ENCODE data around the gene SCN2B.
A peak's percentile ranks its signal among the peaks of the same experiment; 100 is the strongest.

Gene SCN2B

DNA sequence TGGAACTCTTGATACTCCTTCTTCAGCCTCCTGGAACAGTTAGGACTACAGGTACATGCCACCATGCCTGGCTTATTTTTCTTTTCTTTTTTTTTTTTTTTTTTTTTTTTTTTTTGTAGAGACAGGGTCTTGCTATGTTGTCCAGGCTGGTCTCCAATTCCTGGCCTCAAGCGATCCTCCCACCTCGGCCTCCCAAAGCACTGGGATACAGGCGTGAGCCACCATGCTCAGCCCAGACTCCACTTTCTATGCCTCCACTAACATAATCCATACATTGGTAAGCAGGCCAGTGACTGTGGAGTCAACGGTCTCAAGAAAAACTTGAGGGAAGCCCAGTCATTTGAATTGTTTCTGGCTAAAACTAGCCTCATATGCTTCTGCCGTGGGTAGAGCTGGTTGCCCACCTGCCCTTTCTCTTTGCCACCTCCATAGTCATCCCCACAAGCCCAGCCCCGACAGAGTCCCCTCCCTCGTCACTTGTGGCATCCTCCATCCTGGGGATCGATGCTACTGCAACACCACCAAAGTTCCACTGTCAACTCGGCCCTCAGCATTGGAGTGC is 2.4 kb downstream of the SCN2B start:
- DNase-seq (no peak), ATAC-seq (no peak)

DNA sequence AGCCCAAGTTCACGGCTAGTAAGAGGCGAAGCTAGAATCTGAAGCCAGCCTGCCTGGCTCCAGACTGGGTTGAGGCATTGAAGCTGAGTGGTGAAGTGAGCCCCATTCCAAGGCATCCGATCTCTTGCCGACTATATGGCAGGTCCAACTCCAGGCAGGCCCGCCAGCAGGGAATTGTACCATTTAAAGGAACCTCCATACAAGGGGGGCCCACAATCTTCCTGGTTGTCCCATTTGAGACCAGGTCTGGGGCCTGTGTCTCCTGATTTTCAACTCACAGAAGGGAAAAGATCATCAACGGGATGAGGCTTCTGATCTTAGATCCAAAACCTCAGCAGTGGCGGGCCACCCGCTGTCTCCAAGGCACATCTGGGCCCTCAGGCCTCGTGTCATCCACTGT is 4.1 kb downstream of the SCN2B start:
- ATAC-seq = no peak
- DNase-seq = no peak

DNA sequence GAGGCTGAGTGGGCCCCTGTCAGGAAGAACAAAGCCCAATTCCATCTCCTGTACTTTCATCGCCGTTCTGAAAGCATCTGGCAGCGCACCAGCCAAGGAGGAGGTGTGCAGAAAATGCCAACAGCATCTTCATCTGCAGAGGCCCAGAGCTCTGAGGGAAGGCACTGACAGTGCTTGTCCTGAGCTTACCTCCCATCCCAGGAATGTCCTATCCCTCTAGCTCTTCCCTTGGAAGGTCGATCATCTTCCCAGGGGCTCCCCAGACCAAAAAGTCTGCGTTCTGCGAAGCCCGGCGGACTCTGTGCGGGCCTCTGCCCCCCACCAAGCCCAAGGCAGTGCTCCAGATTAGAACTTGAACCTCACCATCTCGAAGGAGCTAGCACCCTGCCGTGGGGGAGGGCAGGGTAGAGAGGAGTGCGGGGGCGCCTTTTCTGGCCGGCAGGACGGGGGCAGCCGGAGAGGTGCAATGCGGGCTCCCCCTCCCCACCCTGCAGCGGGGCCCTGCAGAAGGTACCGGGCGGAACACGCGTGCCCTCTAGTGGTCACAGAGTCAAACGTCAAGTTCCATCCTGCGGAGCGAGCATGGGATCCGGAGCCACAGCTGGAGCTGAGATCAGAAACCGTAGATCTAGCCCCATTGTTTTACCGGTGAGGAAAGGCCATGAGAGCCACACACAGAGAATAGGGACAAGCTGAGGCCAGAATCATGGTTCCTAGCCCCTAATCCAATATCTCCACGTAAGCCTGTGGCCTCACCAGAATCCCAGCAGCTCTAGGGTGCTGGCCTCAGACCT is 5.0 kb downstream of the SCN2B start:
- peak; percentile 78 for ATAC-seq
- DNase-seq = peak; percentile 81

- no peak for DNase-seq
- no peak for ATAC-seq
Observed at GRCh38 chr11:118170882-118171268, 5.6 kb downstream of the SCN2B start.

DNA sequence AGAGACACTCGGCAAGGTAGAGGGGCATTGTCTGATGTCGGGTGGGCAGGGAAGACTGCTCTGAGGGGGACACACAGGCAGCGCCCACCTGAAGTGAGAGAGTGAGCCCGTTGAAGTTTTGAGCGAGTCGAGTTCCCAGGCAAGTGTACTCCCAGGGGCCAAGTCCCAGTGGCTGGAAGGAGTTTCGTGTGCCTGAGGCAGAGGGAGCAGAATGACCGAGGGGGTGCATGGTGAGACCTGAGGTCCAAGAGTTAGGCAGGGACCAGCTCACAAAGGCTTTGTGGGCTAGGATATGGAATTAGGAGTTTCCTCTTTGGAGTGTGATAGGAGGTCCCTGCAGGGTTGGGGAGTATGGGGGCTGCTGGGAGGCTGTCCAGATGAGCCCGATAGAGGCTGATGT is 6.2 kb downstream of the SCN2B start:
- no peak for DNase-seq
- no peak for ATAC-seq

- no peak for DNase-seq
- ATAC-seq = no peak
Observed at GRCh38 chr11:118169300-118170140, 6.9 kb downstream of the SCN2B start.

DNA sequence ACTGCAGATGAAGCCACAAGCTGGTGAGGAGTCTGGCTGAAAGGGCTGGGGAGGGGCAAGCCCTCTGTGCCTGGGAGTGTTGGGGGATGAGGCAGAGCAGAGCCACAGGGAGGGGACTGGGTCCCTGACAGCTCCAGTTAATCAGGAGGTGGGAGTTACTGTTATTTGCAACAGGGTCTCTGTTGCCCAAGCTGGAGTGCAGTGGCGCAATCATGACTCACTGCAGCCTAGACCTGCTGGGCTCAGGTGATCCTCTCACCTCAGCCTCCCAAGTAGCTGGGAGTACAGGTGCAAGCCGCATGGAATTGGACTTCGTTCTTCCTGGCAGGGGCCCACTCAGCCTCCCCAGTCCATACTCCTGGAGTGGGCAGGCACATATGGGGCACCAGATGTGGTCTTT is 7.7 kb downstream of the SCN2B start:
- no peak for DNase-seq

GRCh38 chr11:118168316-118168715 is 8.1 kb downstream of the SCN2B start:
- DNase-seq (no peak), ATAC-seq (no peak)

More for the DNA sequence above, 7.7 kb downstream of the SCN2B start:
- ATAC-seq = no peak

DNA sequence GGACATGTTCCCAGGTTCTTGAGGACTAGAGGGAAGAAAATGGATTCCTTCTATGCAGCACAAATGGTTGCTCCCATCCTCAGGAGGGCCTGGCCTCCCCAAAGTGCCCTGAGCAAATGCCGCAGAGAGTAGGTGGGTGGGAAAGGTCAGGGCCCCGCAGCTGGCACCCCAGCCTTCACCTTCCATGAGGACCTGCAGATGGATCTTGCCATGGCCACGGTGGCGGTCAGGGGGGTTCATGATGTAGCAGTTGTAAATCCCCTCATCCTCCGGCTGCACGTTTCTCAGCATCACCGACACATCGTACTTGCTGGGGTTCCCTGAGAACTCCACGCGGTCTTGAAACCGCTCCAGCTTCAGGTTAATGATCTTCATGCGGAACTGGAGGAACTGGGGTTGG is 8.5 kb downstream of the SCN2B start:
- no peak for DNase-seq
- no peak for ATAC-seq

DNA sequence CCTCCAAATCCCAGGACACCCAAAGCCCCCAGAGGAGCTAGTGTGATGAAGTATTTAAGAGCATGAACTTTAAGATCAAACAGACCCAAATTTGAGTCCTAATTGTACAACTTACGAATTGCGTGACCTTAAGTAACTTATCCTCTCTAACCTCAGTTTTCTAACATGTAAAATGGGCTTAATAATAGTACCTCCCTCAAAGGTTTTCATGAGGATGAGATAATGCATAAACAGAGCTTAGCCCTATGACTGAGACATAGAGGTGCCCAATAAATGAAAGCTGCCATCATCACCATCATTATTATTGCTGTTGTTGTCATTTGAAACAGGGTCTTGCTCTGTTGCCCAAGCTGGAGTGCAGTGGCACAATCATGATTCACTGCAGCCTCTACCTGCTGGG is 9.2 kb downstream of the SCN2B start:
- no peak for ATAC-seq
- no peak for DNase-seq

GRCh38 chr11:118166641-118167040 is 9.8 kb downstream of the SCN2B start:
- ATAC-seq = no peak
- no peak for DNase-seq

DNA sequence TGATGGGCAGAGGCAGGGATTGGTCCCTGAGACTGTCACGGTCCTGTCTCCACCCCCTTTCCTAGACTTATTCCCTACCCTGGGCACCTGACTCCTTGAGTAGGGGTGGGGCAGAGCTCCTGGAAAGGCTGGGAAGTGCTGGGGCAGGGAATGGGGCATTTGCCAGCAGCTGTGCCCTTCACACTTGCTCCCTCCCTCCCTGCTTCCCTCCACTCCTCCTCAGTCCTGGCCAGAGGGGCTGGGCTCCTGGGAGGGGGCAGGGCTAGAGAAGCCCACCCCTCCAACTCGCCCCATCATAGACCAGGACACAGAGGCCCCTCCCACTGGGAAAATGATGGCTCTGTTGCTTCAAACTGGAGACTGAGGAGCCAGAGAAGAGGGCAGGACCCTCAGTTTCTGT is 11.6 kb downstream of the SCN2B start:
- no peak for DNase-seq
- no peak for ATAC-seq

- no peak for ATAC-seq
- DNase-seq = no peak
Observed at GRCh38 chr11:118163494-118163893, 12.9 kb downstream of the SCN2B start.

GRCh38 chr11:118162846-118163245 is 13.6 kb downstream of the SCN2B start:
- no peak for ATAC-seq
- no peak for DNase-seq

- ATAC-seq (no peak), DNase-seq (no peak)
Observed at GRCh38 chr11:118161786-118162185, 14.7 kb downstream of the SCN2B start.

DNA sequence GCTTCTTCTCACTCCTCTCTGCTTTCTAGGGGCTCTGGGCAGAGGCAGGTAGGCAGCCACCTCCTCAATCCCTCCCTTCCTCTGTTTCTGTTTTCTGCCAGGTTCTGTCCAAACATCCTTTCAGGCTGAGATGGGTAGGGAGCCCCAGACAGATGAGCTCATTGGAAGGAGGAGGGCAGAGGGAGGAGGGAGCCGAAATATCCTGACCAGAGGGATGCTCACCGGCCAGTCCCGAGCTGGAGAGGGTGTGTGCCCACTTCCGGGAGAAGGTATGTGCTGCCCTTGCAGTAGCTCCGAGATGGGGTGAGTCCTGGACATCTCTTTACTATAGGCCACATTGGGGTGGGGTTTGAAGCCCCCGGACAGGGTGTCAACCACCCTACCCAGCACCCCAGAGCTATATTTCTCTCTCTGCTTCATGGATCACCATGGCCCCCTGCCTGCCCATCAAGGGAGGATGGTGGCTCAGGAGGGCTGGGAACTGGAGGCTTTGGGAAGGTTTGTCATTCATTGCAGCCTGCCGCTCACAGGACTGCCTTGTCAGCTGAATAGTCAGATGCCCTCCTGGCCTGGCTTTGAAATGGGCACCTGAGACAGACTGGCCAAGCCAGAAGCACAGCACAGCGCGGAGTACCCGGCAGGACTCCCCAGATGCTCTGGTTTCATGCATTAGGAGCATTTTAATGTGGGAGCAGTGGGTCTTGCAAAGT is 19.1 kb downstream of the SCN2B start:
- ATAC-seq = no peak
- DNase-seq = no peak

DNA sequence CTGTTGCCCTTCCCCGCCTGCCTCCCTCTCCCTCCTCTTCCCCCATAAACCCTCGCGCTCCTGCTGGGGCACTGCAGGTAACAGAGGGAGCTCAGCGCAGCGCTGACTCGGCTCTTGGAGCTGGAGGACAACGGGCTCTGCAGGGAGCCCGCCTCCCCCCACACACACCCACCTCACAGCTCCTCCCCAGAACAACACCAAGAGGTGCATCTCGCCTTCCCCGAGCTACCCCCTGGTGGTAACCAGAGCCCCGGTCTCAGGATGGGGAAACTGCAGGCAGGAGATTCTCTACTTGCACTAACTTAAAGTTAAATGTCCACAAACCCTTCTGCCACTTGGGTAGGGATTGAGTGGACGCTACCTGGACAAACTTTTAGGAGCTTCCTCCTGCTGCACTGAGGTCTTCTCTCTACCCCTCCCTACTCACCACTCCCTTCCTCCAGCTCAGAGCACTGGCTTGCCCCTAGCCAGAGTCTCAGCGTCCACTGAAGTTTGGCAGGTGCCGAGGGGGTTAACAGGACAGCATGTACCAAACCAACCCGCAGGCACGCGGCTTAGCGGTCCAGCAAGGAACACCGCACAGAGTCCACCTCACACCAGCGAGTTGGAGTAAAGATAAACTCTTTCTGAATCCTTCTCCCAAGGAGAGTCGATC is 19.8 kb downstream of the SCN2B start:
- peak; percentile 24 for DNase-seq
- peak; percentile 33 for ATAC-seq

GRCh38 chr11:118155776-118156530 is 20.5 kb downstream of the SCN2B start:
- DNase-seq (no peak), ATAC-seq (no peak)

- ATAC-seq (no peak), DNase-seq (no peak)
Observed at GRCh38 chr11:118154641-118155040, 21.8 kb downstream of the SCN2B start.

GRCh38 chr11:118153976-118154375 is 22.5 kb downstream of the SCN2B start:
- ATAC-seq = no peak
- no peak for DNase-seq

GRCh38 chr11:118153516-118153915 is 22.9 kb downstream of the SCN2B start:
- DNase-seq = no peak
- ATAC-seq = no peak

Data from stimulated activated naive CD8-positive, alpha-beta T cell treated with anti-CD3 and anti-CD28 coated beads, Interleukin-15, Interleukin-2, amounts not matched to agents 100 U/mL and 50 U/mL, for 24 hours (primary cell).